GM12891 (cell line): ENCODE data around the gene GNAT1.

Source experiments
- PAX5 ChIP-seq: IDR thresholded peaks from 2 replicates; pipeline ENCODE4 v1.6.1; 2011; ENCODE audit warnings: low read length, moderate library complexity, mild to moderate bottlenecking; ENCODE audit not compliant: insufficient read depth, severe bottlenecking
- POLR2A ChIP-seq: IDR thresholded peaks from 2 replicates; pipeline ENCODE4 v1.6.1; 2011; ENCODE audit warnings: low read depth, low read length, control low read depth
- POLR2AphosphoS5 ChIP-seq: IDR thresholded peaks from 2 replicates; pipeline ENCODE4 v1.6.1; 2011; ENCODE audit warnings: low read depth, low read length, control low read depth
- TAF1 ChIP-seq: IDR thresholded peaks from 2 replicates; pipeline ENCODE4 v1.6.1; 2011; ENCODE audit warnings: low read depth, low read length, control low read depth

- TF ChIP-seq POLR2AphosphoS5 = no peak
- no peak for TF ChIP-seq POLR2A
- no peak for TF ChIP-seq PAX5
- TF ChIP-seq TAF1 = no peak
Measured at GRCh38 chr3:50171540-50172301, 19.7 kb upstream of the GNAT1 start.
